ENCODE measurements around the gene SLC37A3. TPM values are rescaled to one million over a fixed set of nuclear protein-coding genes. Genes with fewer than 3 reads are reported as not detected.
"Not testable (repeated sequence)": the region's sequence is repeated elsewhere in the genome, so short reads cannot be mapped to it uniquely, and the experiment has no call there.

Gene SLC37A3
- total and polyA plus RNA-seq, 12 donors, result 16.3 to 33.4 (median 23.3) TPM

- Histone ChIP-seq H3K27me3 (no peaks in the 10 kb centered on the region), H3K9me3 (replicated peaks in 1 of 3) (peaks cover 0 to 10% (median 0%) of the 10 kb centered on the region in 3 donors), H3K4me1 (replicated peaks in 1 of 2) (peaks cover 6 to 16% of the 10 kb centered on the region in 2 donors), H3K4me3 (no peak overlapping the region), H3K36me3 (replicated peaks in 1 of 2) (no peaks in the 10 kb centered on the region), H3K27ac (no peak overlapping the region)
- intact Hi-C loops (cut with DNase I), result no loop called here
- 68 to 93% (median 77%) methylated on average over 2 of the region's 2 CpGs for WGBS, 4 donors
- no peak for DNase-seq
- no peak for TF ChIP-seq POLR2A (IDR thresholded peaks at IDR 0.05)
- TF ChIP-seq CTCF (IDR thresholded peaks at IDR 0.05), result no peak
Measured at GRCh38 chr7:140312141-140312846, 86.0 kb downstream of the SLC37A3 start.

GRCh38 chr7:140311128-140311527, 87.2 kb downstream of the SLC37A3 start:
- intact Hi-C loops (cut with DNase I); H3K27me3 ChIP-seq; DNase-seq; H3K27ac ChIP-seq; H3K9me3 ChIP-seq (replicated peaks in 1 of 3); H3K36me3 ChIP-seq (replicated peaks in 1 of 2); H3K4me3 ChIP-seq: not testable (repeated sequence)
- peaks cover 5 to 12% of the 10 kb centered on the region in 2 donors for H3K4me1 ChIP-seq (replicated peaks in 1 of 2)
- WGBS, 4 donors, result 92 to 100% (median 96%) methylated on average over 2 of the region's 2 CpGs

- WGBS, 4 donors, result 61 to 72% (median 64%) methylated on average over 3 of the region's 3 CpGs
- DNase-seq, result no peak
- H3K9me3 ChIP-seq (replicated peaks in 1 of 3), result peaks cover 0 to 10% (median 0%) of the 10 kb centered on the region in 3 donors
- H3K27ac ChIP-seq, result no peak overlapping the region
- intact Hi-C loops (cut with DNase I), result no loop called here
- peaks cover 0 to 6% of the 10 kb centered on the region in 2 donors for H3K4me1 ChIP-seq (replicated peaks in 1 of 2)
- H3K4me3 ChIP-seq, result no peak overlapping the region
- TF ChIP-seq POLR2A (IDR thresholded peaks at IDR 0.05) (no peak), CTCF (IDR thresholded peaks at IDR 0.05) (no peak)
- H3K27me3 ChIP-seq, result no peaks in the 10 kb centered on the region
- no peaks in the 10 kb centered on the region for H3K36me3 ChIP-seq (replicated peaks in 1 of 2)
Measured at GRCh38 chr7:140310337-140311002, 87.9 kb downstream of the SLC37A3 start.

GRCh38 chr7:140308060-140308459, 90.3 kb downstream of the SLC37A3 start:
- no peaks in the 10 kb centered on the region for H3K27me3 ChIP-seq
- H3K9me3 ChIP-seq (replicated peaks in 1 of 3), result peaks cover 0 to 10% (median 0%) of the 10 kb centered on the region in 3 donors
- no peak overlapping the region for H3K27ac ChIP-seq
- H3K4me1 ChIP-seq (replicated peaks in 1 of 2), result no peaks in the 10 kb centered on the region
- TF ChIP-seq POLR2A (IDR thresholded peaks at IDR 0.05) (no peak), CTCF (IDR thresholded peaks at IDR 0.05) (no peak)
- H3K36me3 ChIP-seq (replicated peaks in 1 of 2), result no peaks in the 10 kb centered on the region
- 84 to 91% (median 86%) methylated on average over 3 of the region's 3 CpGs for WGBS, 4 donors
- H3K4me3 ChIP-seq, result no peak overlapping the region
- intact Hi-C loops (cut with DNase I), result no loop called here
- no peak for DNase-seq
